LNCaP clone FGC (cell line): ENCODE data around the gene PLAAT2.

ENCODE experiments used
- DNase-seq: peaks from one replicate; pipeline ENCODE4 v3.0.0-alpha.2; 2011; ENCODE audit warnings: low read depth
- H3K4me3 ChIP-seq: 2 replicates; pipeline ENCODE4 v1.5.1; 2011; ENCODE audit warnings: mild to moderate bottlenecking, low read depth, low read length, control low read depth
- CTCF ChIP-seq: IDR thresholded peaks from 2 replicates; pipeline ENCODE4 v1.5.1; 2012; ENCODE audit warnings: mild to moderate bottlenecking; ENCODE audit not compliant: control insufficient read depth, insufficient read depth; ENCODE audit errors: extremely low read depth

The PLAAT2 gene

GRCh38 chr11:63510360-63511047 lies 52.7 kb downstream of the PLAAT2 start:
- no peak for DNase-seq
- TF ChIP-seq CTCF: peak; percentile 7; the same call in 1 of the 2 replicates
- no peak overlapping the region for H3K4me3 ChIP-seq

- no peak overlapping the region for H3K4me3 ChIP-seq
- no peak for TF ChIP-seq CTCF
- DNase-seq: no peak
Measured at GRCh38 chr11:63508745-63509144, 54.4 kb downstream of the PLAAT2 start.

- DNase-seq: no peak
- H3K4me3 ChIP-seq: no peak overlapping the region
- TF ChIP-seq CTCF: peak; percentile 75
Measured at GRCh38 chr11:63508009-63508408, 55.2 kb downstream of the PLAAT2 start.

GRCh38 chr11:63507511-63507910 lies 55.7 kb downstream of the PLAAT2 start:
- no peak overlapping the region for H3K4me3 ChIP-seq
- TF ChIP-seq CTCF: no peak
- no peak for DNase-seq

- no peak overlapping the region for H3K4me3 ChIP-seq
- no peak for TF ChIP-seq CTCF
- DNase-seq: no peak
Measured at GRCh38 chr11:63506876-63507275, 56.3 kb downstream of the PLAAT2 start.

GRCh38 chr11:63505857-63506528 lies 57.2 kb downstream of the PLAAT2 start, which contains the start of gene LGALS12:
LGALS12 (plus strand) TSS chr11:63506084; CDS start chr11:63506459, 375 bp downstream.
- no peak for DNase-seq

More at GRCh38 chr11:63505857-63506528, 57.2 kb downstream of the PLAAT2 start, which contains the start of gene LGALS12:
- TF ChIP-seq CTCF: no peak
- H3K4me3 ChIP-seq: no peak within 1 kb of the TSS
